ENCODE results near the gene CCDC73.
"Not testable (repeated sequence)": the region's sequence is repeated elsewhere in the genome, so short reads cannot be mapped to it uniquely, and the experiment has no call there.

The CCDC73 gene

GRCh38 chr11:32723332-32723731, 71.1 kb downstream of the CCDC73 start:
- DNase-seq (ENCODE audit: low read depth), result no peak
- H3K4me3 ChIP-seq (ENCODE audit: control insufficient read depth, low read depth, low read length), result no peak overlapping the region
- no peak for TF ChIP-seq CTCF (conservative IDR thresholded peaks at IDR 0.05; ENCODE audit: control insufficient read depth, insufficient read depth, low read depth, low read length)

- DNase-seq (ENCODE audit: low read depth), result no peak
- no peak for TF ChIP-seq CTCF (conservative IDR thresholded peaks at IDR 0.05; ENCODE audit: control insufficient read depth, insufficient read depth, low read depth, low read length)
- H3K4me3 ChIP-seq (ENCODE audit: control insufficient read depth, low read depth, low read length), result no peak overlapping the region
These were observed 72.2 kb downstream of the CCDC73 start for GRCh38 chr11:32722255-32722654.

GRCh38 chr11:32713496-32713895, 81.0 kb downstream of the CCDC73 start:
- DNase-seq (ENCODE audit: low read depth), result peak; percentile 11
- TF ChIP-seq CTCF (conservative IDR thresholded peaks at IDR 0.05; ENCODE audit: control insufficient read depth, insufficient read depth, low read depth, low read length), result peak; percentile 39
- H3K4me3 ChIP-seq (ENCODE audit: control insufficient read depth, low read depth, low read length), result no peak overlapping the region

- not testable (repeated sequence) for H3K4me3 ChIP-seq (ENCODE audit: control insufficient read depth, low read depth, low read length); DNase-seq (ENCODE audit: low read depth)
These were observed 85.5 kb downstream of the CCDC73 start for GRCh38 chr11:32708978-32709377.

- no peak overlapping the region for H3K4me3 ChIP-seq (ENCODE audit: control insufficient read depth, low read depth, low read length)
- TF ChIP-seq CTCF (conservative IDR thresholded peaks at IDR 0.05; ENCODE audit: control insufficient read depth, insufficient read depth, low read depth, low read length), result no peak
- DNase-seq (ENCODE audit: low read depth), result peak; percentile 89
These were observed 87.3 kb downstream of the CCDC73 start for GRCh38 chr11:32706985-32707741.

- no peak overlapping the region for H3K4me3 ChIP-seq (ENCODE audit: control insufficient read depth, low read depth, low read length)
- no peak for DNase-seq (ENCODE audit: low read depth)
- no peak for TF ChIP-seq CTCF (conservative IDR thresholded peaks at IDR 0.05; ENCODE audit: control insufficient read depth, insufficient read depth, low read depth, low read length)
These were observed 89.0 kb downstream of the CCDC73 start for GRCh38 chr11:32705309-32706033.

- H3K4me3 ChIP-seq (ENCODE audit: control insufficient read depth, low read depth, low read length), result no peak overlapping the region
- no peak for DNase-seq (ENCODE audit: low read depth)
- no peak for TF ChIP-seq CTCF (conservative IDR thresholded peaks at IDR 0.05; ENCODE audit: control insufficient read depth, insufficient read depth, low read depth, low read length)
These were observed 89.7 kb downstream of the CCDC73 start for GRCh38 chr11:32704775-32705174.
